A549 treated with Hydrocortisone at 1 μM for 4 hours (cell line): ENCODE results near the gene HPS6. TPM values are rescaled to one million over a fixed set of nuclear protein-coding genes. Genes with fewer than 3 reads are reported as not detected.

ENCODE experiments used
- total RNA-seq: library from RNA; stranded (reverse); fragments of 200-300 nt; extraction: Qiagen RNA extraction; gene quantifications from 5 replicates; pipeline ENCODE4 v1.2.3, GENCODE V29; 2022

The HPS6 gene
- 30.0 to 38.3 TPM (median 34.3 TPM) in 5 replicates for total RNA-seq

GRCh38 chr10:102064868-102065560, at the start of gene HPS6:
TSS of gene HPS6 (plus strand) at chr10:102065349. CDS start at chr10:102065475, 126 bp downstream.

DNA sequence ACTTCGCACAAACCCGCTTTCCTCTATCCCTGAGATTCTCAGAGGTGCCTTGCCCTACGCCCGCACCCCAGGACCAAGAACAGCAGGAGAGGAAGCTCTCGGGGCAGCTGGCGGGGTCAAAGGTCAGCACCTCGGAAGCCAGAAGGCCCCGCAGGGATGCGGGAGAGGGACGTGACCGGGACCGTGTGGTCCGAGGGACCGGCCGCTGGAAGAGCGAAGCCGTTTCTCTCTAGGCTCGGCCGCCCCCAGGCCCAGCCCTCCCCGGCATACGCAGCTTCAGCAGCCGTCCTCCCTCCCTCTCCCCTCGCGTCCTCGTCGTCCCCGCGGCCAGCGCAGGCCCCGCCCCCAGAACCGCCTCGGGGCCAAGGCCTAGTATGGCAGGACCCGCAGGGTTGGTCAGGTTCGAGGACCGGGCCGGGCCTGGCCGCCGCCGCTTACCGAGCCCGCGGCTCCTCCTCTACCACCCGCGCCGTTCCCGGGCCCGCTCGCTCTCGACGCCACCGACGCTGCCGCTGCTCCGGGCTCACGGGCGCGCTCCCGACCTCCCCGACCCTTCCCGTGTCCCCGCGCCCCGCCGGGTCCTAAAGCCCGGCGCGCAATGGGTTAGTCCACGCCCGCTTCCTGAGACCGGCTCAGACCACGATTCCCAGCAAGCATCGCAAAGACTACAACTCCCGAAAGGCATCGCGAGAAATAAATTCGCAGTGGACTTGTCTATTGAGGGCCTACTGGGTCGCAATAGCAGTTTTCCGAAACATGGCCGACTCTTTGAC, 9.3 kb upstream of the HPS6 start, which contains the start of gene ARMH3:
Gene ARMH3, minus strand, starts transcription at position 527 of the 773 bp plus-strand sequence. CDS start 16,059 bp downstream, outside the sequence.

Other genes with a start within 250 kb of the HPS6 start
- 56.7 to 90.1 TPM (median 65.9 TPM) in 5 replicates for gene OGA, start 246.9 kb upstream of the HPS6 start, total RNA-seq
- 0.49 to 0.98 TPM (median 0.75 TPM) in 5 replicates for gene KCNIP2, start 221.5 kb upstream of the HPS6 start, total RNA-seq
- 11.3 to 12.3 TPM (median 11.4 TPM) in 5 replicates for gene ARMH3, start 9.2 kb upstream of the HPS6 start, total RNA-seq
- 32.2 to 36.0 TPM (median 35.0 TPM) in 5 replicates for gene LDB1, start 55.0 kb downstream of the HPS6 start, total RNA-seq
- gene PPRC1, start 67.7 kb downstream of the HPS6 start, total RNA-seq: 53.7 to 60.3 TPM (median 55.8 TPM) in 5 replicates
- gene NOLC1, start 87.0 kb downstream of the HPS6 start, total RNA-seq: 147 to 186 TPM (median 162 TPM) in 5 replicates
- 0.29 to 0.46 TPM (median 0.33 TPM) in 5 replicates for gene ELOVL3, start 160.9 kb downstream of the HPS6 start, total RNA-seq
- 0.63 to 1.4 TPM (median 1.2 TPM) in 5 replicates for gene PITX3, start 176.2 kb downstream of the HPS6 start, total RNA-seq
- gene GBF1, start 180.2 kb downstream of the HPS6 start, total RNA-seq: 23.7 to 27.6 TPM (median 24.7 TPM) in 5 replicates